ENCODE measurements around the gene THAP12.

Gene THAP12

GRCh38 chr11:76307396-76307795 is 73.5 kb downstream of the THAP12 start:
- DNase-seq (ENCODE audit: low spot score): no peak

DNA sequence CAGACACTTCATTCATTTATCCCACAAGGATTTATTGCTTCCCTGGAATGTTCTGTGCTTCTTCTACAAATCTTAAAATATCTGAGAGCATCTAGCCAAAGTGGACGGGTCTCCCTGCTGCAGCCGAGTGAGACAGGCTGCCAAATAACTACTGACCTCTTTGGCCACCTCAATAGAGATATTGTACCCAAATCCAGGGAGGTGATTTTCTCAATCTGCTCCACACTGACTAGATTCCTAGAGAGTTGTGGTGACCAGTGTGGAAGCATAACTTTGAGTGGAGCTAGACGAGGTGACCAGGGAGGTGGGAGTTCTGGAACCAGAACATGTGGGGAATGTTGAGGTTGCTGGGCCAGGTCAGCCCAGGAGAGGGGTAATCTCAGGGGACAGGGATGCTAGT is 77.5 kb downstream of the THAP12 start:
- no peak for DNase-seq (ENCODE audit: low spot score)

DNA sequence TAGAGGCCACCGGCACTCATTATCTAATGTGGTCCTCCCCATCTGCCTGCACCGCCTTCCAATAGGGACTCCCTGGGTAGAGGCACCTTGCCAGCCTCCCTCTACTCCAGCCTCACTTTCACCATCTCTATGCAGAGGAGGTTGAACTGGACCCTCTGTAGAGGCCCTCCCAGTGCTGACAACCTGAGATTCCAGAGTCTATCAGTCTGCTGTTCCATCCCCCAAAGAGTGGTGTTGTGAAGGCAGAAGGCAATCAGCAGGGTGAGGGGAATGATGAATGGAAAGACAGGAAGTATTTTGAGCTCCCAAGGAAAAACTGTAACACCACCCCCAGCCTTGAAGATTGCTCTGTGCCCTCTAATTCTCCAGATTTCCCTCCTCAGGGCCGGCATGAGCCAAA is 77.9 kb downstream of the THAP12 start:
- DNase-seq (ENCODE audit: low spot score): no peak
